ENCODE measurements around the gene HSD3B1.

Gene HSD3B1

DNA sequence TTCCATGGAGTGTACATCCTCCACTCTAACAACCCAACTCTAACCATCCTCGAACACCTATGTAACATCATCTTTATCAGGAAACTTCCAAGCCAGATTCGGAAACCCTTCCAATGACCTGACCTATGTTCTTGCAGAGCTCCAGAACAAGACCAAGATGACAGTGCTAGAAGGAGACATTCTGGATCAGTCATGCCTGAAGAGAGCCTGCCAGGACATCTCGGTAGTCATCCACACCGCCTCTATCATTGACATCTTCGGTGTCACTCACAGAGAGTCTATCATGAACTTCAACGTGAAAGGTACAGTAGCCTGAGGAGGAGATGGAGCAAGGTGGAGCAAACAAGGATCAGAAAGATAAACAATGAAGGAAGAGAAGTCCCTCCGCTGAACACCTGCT is 36.1 kb upstream of the HSD3B1 start:
- no peak for DNase-seq (ENCODE audit: low read depth, low spot score)
- H3K9me3 ChIP-seq (ENCODE audit: low read depth, low read length), result no peaks in the 10 kb centered on the region
- TF ChIP-seq POLR2AphosphoS5 (IDR thresholded peaks at IDR 0.05; ENCODE audit: borderline replicate concordance, low read depth, low read length) (no peak), FOXP2 (optimal IDR thresholded peaks at IDR 0.05; ENCODE audit: control extremely low read depth, extremely low read length, insufficient read depth) (no peak), EZH2 (IDR thresholded peaks at IDR 0.05) (no peak)
- H3K4me3 ChIP-seq, result no peak overlapping the region
- no peaks in the 10 kb centered on the region for H3K36me3 ChIP-seq (ENCODE audit: insufficient read depth, low read length)
- no peak overlapping the region for H3K27ac ChIP-seq
- H3K9ac ChIP-seq (ENCODE audit: insufficient read length), result no peak overlapping the region

DNA sequence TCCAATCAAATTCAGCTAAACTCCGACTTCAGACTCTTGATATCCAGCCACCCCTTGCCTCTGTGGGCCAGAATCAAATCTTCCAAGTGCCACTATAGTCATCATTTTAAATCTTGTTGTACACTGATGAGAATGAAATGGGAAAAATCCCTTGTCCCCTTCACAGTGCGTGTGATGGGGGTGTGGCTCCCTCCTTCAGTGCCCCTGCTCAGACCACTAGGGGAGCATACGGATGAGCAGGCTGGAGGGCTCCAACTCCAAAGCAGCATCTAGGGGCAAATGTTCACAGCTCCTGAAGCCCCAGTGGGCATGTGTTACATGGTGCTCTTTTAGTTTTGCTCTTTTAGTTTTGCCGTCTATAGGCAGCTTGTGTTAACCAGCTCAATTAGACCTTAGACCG is 35.4 kb upstream of the HSD3B1 start:
- Histone ChIP-seq H3K4me3 (no peak overlapping the region), H3K9me3 (ENCODE audit: low read depth, low read length) (no peaks in the 10 kb centered on the region), H3K9ac (ENCODE audit: insufficient read length) (no peak overlapping the region), H3K27ac (no peak overlapping the region), H3K36me3 (ENCODE audit: insufficient read depth, low read length) (no peaks in the 10 kb centered on the region)
- no peak for TF ChIP-seq POLR2AphosphoS5 (IDR thresholded peaks at IDR 0.05; ENCODE audit: borderline replicate concordance, low read depth, low read length)
- no peak for TF ChIP-seq FOXP2 (optimal IDR thresholded peaks at IDR 0.05; ENCODE audit: control extremely low read depth, extremely low read length, insufficient read depth)
- no peak for TF ChIP-seq EZH2 (IDR thresholded peaks at IDR 0.05)
- DNase-seq (ENCODE audit: low read depth, low spot score), result no peak

DNA sequence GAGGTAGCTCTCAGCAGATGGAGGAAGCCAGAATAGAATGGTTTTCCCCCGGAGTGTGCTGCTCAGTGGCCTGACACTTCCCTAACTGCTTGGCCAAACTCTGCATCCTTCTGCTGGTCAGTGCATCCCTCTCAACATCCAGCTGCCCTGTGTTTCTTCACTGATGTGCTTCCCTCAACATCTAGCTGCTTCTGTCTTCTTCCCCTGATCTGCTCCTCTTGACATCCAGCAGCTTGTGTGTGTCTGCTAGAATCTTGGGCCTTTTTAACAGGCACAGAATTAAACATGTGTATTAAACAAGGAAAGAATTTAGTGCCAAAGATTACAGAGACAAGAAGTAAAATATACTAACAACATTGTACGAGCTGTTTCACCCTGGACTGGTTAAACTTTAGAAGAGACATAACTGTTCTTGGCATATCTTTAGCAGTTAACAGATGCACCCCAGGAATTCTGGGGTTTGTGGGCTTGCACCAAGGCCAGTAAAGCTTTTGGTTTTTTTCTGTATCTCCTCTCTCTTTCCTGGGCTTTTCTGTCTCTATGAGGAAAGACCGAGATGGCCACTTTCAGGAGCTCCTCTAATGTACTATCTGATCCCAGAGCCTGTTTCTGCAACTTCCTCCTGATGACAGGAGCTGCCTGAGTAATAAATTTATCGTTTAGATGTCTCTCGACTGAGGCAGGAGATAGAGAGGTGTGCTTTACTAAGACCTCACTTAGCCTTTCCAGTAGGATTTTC is 34.8 kb upstream of the HSD3B1 start:
- H3K9ac ChIP-seq (ENCODE audit: insufficient read length), result no peak overlapping the region
- no peaks in the 10 kb centered on the region for H3K9me3 ChIP-seq (ENCODE audit: low read depth, low read length)
- no peak for TF ChIP-seq POLR2AphosphoS5 (IDR thresholded peaks at IDR 0.05; ENCODE audit: borderline replicate concordance, low read depth, low read length)
- TF ChIP-seq EZH2 (IDR thresholded peaks at IDR 0.05), result no peak
- TF ChIP-seq FOXP2 (optimal IDR thresholded peaks at IDR 0.05; ENCODE audit: control extremely low read depth, extremely low read length, insufficient read depth), result no peak
- H3K27ac ChIP-seq, result no peak overlapping the region
- H3K36me3 ChIP-seq (ENCODE audit: insufficient read depth, low read length), result no peaks in the 10 kb centered on the region
- no peak for DNase-seq (ENCODE audit: low read depth, low spot score)
- H3K4me3 ChIP-seq, result no peak overlapping the region

DNA sequence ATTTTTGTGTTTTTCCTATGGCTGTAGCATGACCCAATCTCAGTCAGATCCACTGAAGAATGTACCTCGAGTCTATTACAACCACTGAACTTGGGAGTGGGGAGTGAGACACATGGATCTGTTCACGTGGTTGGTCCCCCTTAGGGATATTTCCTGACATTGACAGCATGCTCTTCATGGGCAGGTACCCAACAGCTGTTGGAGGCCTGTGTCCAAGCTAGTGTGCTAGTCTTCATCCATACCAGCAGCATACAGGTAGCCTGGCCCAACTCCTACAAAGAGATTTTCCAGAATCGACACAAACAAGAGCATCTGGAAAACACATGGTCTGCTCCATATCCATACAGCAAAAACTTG is 34.2 kb upstream of the HSD3B1 start:
- no peak for DNase-seq (ENCODE audit: low read depth, low spot score)
- no peaks in the 10 kb centered on the region for H3K9me3 ChIP-seq (ENCODE audit: low read depth, low read length)
- H3K4me3 ChIP-seq, result no peak overlapping the region
- no peak overlapping the region for H3K27ac ChIP-seq
- no peak overlapping the region for H3K9ac ChIP-seq (ENCODE audit: insufficient read length)
- H3K36me3 ChIP-seq (ENCODE audit: insufficient read depth, low read length), result no peaks in the 10 kb centered on the region
- TF ChIP-seq FOXP2 (optimal IDR thresholded peaks at IDR 0.05; ENCODE audit: control extremely low read depth, extremely low read length, insufficient read depth), result no peak
- no peak for TF ChIP-seq POLR2AphosphoS5 (IDR thresholded peaks at IDR 0.05; ENCODE audit: borderline replicate concordance, low read depth, low read length)
- no peak for TF ChIP-seq EZH2 (IDR thresholded peaks at IDR 0.05)

DNA sequence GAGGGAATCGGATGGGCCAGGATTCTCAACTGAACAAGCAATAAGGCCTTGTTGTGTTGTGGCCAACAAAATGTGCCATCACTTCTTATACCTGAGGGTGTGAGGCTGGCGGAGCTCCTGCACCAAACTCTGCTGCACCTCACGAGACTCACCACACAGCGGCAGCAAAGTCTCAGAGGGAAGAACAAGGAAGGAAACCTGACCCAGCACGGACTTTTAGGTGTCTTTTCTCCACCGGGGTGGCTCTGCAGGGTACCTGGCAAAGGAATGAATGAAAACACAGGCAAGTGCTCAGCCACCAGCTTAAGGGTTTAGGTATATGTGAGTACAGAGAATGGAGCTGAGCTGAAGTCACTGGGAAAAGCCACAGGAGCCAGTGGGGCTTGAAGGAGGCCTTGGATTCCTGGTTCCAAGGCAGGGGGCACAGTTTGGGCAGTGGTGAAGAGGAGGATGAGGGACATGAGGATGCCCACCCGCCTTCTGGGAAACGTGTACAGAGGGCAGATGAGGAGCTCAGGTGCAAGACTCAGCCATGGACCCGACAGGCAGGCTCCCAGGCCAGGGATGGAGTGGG is 31.1 kb upstream of the HSD3B1 start:
- no peak overlapping the region for H3K27ac ChIP-seq
- DNase-seq (ENCODE audit: low read depth, low spot score), result no peak
- no peaks in the 10 kb centered on the region for H3K9me3 ChIP-seq (ENCODE audit: low read depth, low read length)
- no peak overlapping the region for H3K9ac ChIP-seq (ENCODE audit: insufficient read length)
- no peaks in the 10 kb centered on the region for H3K36me3 ChIP-seq (ENCODE audit: insufficient read depth, low read length)
- TF ChIP-seq FOXP2 (optimal IDR thresholded peaks at IDR 0.05; ENCODE audit: control extremely low read depth, extremely low read length, insufficient read depth) (no peak), EZH2 (IDR thresholded peaks at IDR 0.05) (no peak), POLR2AphosphoS5 (IDR thresholded peaks at IDR 0.05; ENCODE audit: borderline replicate concordance, low read depth, low read length) (no peak)
- no peak overlapping the region for H3K4me3 ChIP-seq

DNA sequence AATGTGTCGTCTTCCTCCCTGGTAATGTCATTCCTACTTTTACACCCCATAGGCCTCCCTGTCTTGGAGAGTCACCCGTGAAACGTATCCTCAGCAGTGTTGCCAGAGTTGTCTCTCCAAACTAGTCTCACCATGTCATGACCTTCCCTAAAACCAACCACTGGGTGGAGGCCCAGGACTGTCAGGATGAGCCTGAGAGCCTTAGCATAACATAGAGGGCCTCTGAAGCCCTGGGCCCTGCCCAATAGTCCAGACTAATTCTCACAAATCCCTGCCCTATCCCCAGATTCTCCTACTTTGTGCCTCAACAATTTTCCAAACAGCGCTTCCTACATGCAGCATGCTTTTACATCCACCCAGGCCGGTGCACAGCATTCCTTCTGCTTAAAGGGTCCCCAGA is 29.3 kb upstream of the HSD3B1 start:
- Histone ChIP-seq H3K27ac (no peak overlapping the region), H3K4me3 (no peak overlapping the region), H3K9me3 (ENCODE audit: low read depth, low read length) (no peaks in the 10 kb centered on the region), H3K9ac (ENCODE audit: insufficient read length) (no peak overlapping the region), H3K36me3 (ENCODE audit: insufficient read depth, low read length) (no peaks in the 10 kb centered on the region)
- no peak for TF ChIP-seq FOXP2 (optimal IDR thresholded peaks at IDR 0.05; ENCODE audit: control extremely low read depth, extremely low read length, insufficient read depth)
- TF ChIP-seq EZH2 (IDR thresholded peaks at IDR 0.05), result no peak
- TF ChIP-seq POLR2AphosphoS5 (IDR thresholded peaks at IDR 0.05; ENCODE audit: borderline replicate concordance, low read depth, low read length), result no peak
- no peak for DNase-seq (ENCODE audit: low read depth, low spot score)

DNA sequence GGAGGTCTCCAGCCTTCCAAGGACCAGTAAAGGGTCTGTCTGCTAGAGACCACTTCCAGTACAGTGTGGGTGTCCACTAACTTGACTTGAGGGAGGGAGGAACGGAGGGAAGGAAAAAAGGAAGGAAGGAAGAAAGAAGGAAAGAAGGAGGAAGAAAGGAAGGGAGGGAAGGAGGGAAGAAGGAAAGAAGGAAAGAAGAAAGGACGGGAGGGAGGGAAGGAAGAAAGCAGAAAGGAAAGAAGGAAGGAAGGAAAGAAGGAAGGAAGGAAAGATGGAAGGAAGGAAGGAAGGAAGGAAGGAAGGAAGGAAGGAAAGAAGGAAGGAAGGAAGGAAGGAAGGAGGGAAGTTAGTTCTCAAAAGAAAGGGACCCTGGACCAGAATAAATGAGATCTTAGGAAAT is 26.8 kb upstream of the HSD3B1 start:
- DNase-seq (ENCODE audit: low read depth, low spot score), result no peak
- TF ChIP-seq FOXP2 (optimal IDR thresholded peaks at IDR 0.05; ENCODE audit: control extremely low read depth, extremely low read length, insufficient read depth) (no peak), POLR2AphosphoS5 (IDR thresholded peaks at IDR 0.05; ENCODE audit: borderline replicate concordance, low read depth, low read length) (no peak), EZH2 (IDR thresholded peaks at IDR 0.05) (no peak)
- Histone ChIP-seq H3K9me3 (ENCODE audit: low read depth, low read length) (no peaks in the 10 kb centered on the region), H3K27ac (no peak overlapping the region), H3K9ac (ENCODE audit: insufficient read length) (no peak overlapping the region), H3K4me3 (no peak overlapping the region), H3K36me3 (ENCODE audit: insufficient read depth, low read length) (no peaks in the 10 kb centered on the region)

DNA sequence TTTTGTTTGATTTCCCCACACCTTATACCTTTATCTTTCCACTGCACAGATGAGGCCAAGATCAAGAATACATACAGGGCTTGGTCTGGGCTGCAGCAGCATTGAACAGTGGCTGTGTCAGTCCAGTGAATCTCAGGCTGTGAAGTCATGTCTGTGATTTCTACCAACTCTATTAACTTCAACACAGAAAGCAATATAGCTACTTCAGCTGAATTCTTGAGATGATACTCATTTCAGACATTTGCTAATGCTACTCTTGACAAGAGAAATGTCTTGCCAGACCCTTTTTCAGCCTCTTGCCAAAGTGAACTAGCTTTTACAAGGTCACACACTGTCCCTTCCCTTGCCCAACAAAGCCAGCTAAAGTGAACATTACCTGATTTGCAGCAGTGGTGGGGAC is 25.1 kb upstream of the HSD3B1 start:
- no peak for TF ChIP-seq FOXP2 (optimal IDR thresholded peaks at IDR 0.05; ENCODE audit: control extremely low read depth, extremely low read length, insufficient read depth)
- TF ChIP-seq EZH2 (IDR thresholded peaks at IDR 0.05), result no peak
- no peak for TF ChIP-seq POLR2AphosphoS5 (IDR thresholded peaks at IDR 0.05; ENCODE audit: borderline replicate concordance, low read depth, low read length)
- no peak overlapping the region for H3K27ac ChIP-seq
- H3K9ac ChIP-seq (ENCODE audit: insufficient read length), result no peak overlapping the region
- DNase-seq (ENCODE audit: low read depth, low spot score), result no peak
- no peaks in the 10 kb centered on the region for H3K9me3 ChIP-seq (ENCODE audit: low read depth, low read length)
- no peaks in the 10 kb centered on the region for H3K36me3 ChIP-seq (ENCODE audit: insufficient read depth, low read length)
- no peak overlapping the region for H3K4me3 ChIP-seq
